ENCODE results near the gene S100A13. TPM values are rescaled to one million over a fixed set of nuclear protein-coding genes. Genes with fewer than 3 reads are reported as not detected.

The S100A13 gene
- total RNA-seq = 56.3 and 76.0 TPM in 2 replicates

GRCh38 chr1:153626904-153627714 lies at the start of gene S100A13:
S100A13 (minus strand) TSS chr1:153627505; CDS start chr1:153626472, 1,033 bp downstream.

GRCh38 chr1:153670859-153671627 lies 43.7 kb upstream of the S100A13 start, which contains the start of gene ILF2:
ILF2 (minus strand) TSS chr1:153670993; CDS start chr1:153670922, 71 bp downstream.

GRCh38 chr1:153658400-153659174 lies 31.3 kb upstream of the S100A13 start, which contains the start of gene SNAPIN:
SNAPIN (plus strand) TSS chr1:153658703; CDS start chr1:153658744, 41 bp downstream.

GRCh38 chr1:153633754-153634665 lies 6.7 kb upstream of the S100A13 start, which contains the start of gene CHTOP:
CHTOP (plus strand) TSS chr1:153634066; CDS start chr1:153636589, 2,523 bp downstream.

GRCh38 chr1:153627715-153628626 lies 666 bp upstream of the S100A13 start, which contains the start of gene S100A1:
S100A1 (plus strand) TSS chr1:153628434; CDS start chr1:153630522, 2,088 bp downstream.

GRCh38 chr1:153616144-153616916 lies 11.0 kb downstream of the S100A13 start, which contains the start of gene S100A14:
S100A14 (minus strand) TSS chr1:153616325; CDS start chr1:153615858, 467 bp downstream.

DNA sequence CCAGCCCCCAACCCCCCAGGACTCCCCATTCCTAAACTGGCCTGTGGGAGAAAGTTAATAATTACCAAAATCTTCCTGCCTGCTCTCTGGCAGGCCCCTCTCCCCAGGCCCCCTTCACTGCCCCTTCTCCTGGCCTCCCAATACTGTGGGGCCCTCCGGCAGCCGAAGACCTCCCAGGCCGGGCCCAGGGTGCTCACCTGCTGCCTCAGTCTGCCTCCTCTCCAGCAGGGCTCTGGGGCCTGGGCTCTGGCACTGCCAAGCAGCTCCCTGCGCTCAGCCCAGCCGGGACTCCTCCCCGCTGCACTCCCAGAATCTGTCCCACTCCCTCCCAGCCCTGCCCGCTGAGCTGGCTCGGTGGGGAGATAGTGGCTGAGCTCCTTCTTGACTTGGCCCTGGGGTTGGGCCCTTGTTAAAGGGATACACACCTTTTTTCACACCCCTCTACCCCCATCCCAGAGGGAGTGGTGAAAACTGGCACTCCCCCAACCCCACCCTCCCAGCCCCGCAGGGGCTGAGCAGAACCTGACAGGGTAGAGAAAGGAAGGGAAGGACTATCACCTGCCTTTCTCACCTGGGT lies 14.5 kb downstream of the S100A13 start, which contains the start of gene S100A16:
Gene S100A16 (minus strand): TSS at position 383 of the 577 bp plus-strand sequence. CDS start 4,986 bp downstream, outside the sequence.

Other genes starting within 250 kb of the S100A13 start
- not detected in 2 replicates for gene S100A8, start 236.4 kb downstream of the S100A13 start, total RNA-seq
- not detected in 2 replicates for gene S100A7A, start 211.0 kb downstream of the S100A13 start, total RNA-seq
- gene S100A7, start 166.9 kb downstream of the S100A13 start, total RNA-seq = not detected in 2 replicates
- gene S100A6, start 91.5 kb downstream of the S100A13 start, total RNA-seq = 237 and 536 TPM in 2 replicates
- not detected in 2 replicates for gene S100A5, start 86.6 kb downstream of the S100A13 start, total RNA-seq
- gene S100A4, start 81.7 kb downstream of the S100A13 start, total RNA-seq = 6.1 and 6.5 TPM in 2 replicates
- gene S100A3, start 78.2 kb downstream of the S100A13 start, total RNA-seq = 0.59 and 1.4 TPM in 2 replicates
- 0.59 and 1.4 TPM in 2 replicates for gene S100A2, start 61.7 kb downstream of the S100A13 start, total RNA-seq
- 146 and 351 TPM in 2 replicates for gene S100A16, start 14.4 kb downstream of the S100A13 start, total RNA-seq
- gene S100A14, start 11.2 kb downstream of the S100A13 start, total RNA-seq = not detected in 2 replicates
- gene S100A1, start 929 bp upstream of the S100A13 start, total RNA-seq = under 0.01 TPM in 1 of 2 replicates, not detected in the other
- gene CHTOP, start 6.6 kb upstream of the S100A13 start, total RNA-seq = 26.7 and 31.8 TPM in 2 replicates
- 36.3 and 51.4 TPM in 2 replicates for gene SNAPIN, start 31.2 kb upstream of the S100A13 start, total RNA-seq
- gene ILF2, start 43.5 kb upstream of the S100A13 start, total RNA-seq = 166 and 199 TPM in 2 replicates
- gene NPR1, start 51.2 kb upstream of the S100A13 start, total RNA-seq = under 0.01 and 0.05 TPM in 2 replicates
- 34.1 and 55.4 TPM in 2 replicates for gene INTS3, start 100.5 kb upstream of the S100A13 start, total RNA-seq
- 4.5 and 4.8 TPM in 2 replicates for gene SLC27A3, start 147.9 kb upstream of the S100A13 start, total RNA-seq